GM23338 (cell line): ENCODE results near the gene EDARADD. TPM values are rescaled to one million over a fixed set of nuclear protein-coding genes. Genes with fewer than 3 reads are reported as not detected.

Source experiments
- ATAC-seq: fragments of 200-7000 bp; cut with Tn5 transposase; 3 replicates; pipeline ENCODE4 v1.9.1; 2020
- DNase-seq: peaks from one replicate; pipeline ENCODE4 v3.0.0-alpha.2; 2015; ENCODE audit warnings: low spot score
- H2AFZ ChIP-seq: fragments of 200-600 bp; sonication (generic); 2 replicates; pipeline ENCODE4 v1.8.0; 2016; ENCODE audit warnings: antibody characterized with exemption, mild to moderate bottlenecking, moderate library complexity
- H3F3A ChIP-seq: fragments of 200-600 bp; sonication (generic); replicated peaks from 2 replicates; pipeline ENCODE4 v1.8.0; 2017; ENCODE audit warnings: antibody characterized with exemption, mixed run types, low read depth
- H3K27ac ChIP-seq: fragments of 200-600 bp; sonication (generic); 2 replicates; pipeline ENCODE4 v1.6.1; 2016; ENCODE audit warnings: low read depth
- H3K27me3 ChIP-seq: fragments of 200-600 bp; sonication (generic); 2 replicates; pipeline ENCODE4 v1.8.0; 2016; ENCODE audit warnings: mild to moderate bottlenecking, mixed run types, moderate library complexity; ENCODE audit not compliant: insufficient read depth
- H3K36me3 ChIP-seq: fragments of 200-600 bp; sonication (generic); 2 replicates; pipeline ENCODE4 v1.8.0; 2016; ENCODE audit warnings: mild to moderate bottlenecking; ENCODE audit not compliant: insufficient read depth
- H3K4me1 ChIP-seq: fragments of 200-600 bp; sonication (generic); 2 replicates; pipeline ENCODE4 v1.8.0; 2016; ENCODE audit warnings: mild to moderate bottlenecking, moderate library complexity; ENCODE audit not compliant: insufficient read depth
- H3K4me2 ChIP-seq: fragments of 200-600 bp; sonication (generic); 2 replicates; pipeline ENCODE4 v1.7.1; 2017; ENCODE audit warnings: mixed run types
- H3K4me3 ChIP-seq: fragments of 200-600 bp; sonication (generic); 2 replicates; pipeline ENCODE4 v1.6.1; 2016; ENCODE audit warnings: mixed run types
- H3K79me2 ChIP-seq: fragments of 200-600 bp; sonication (generic); replicated peaks from 2 replicates; pipeline ENCODE4 v1.8.0; 2017; ENCODE audit warnings: mild to moderate bottlenecking; ENCODE audit not compliant: insufficient read depth
- H3K9me2 ChIP-seq: fragments of 200-600 bp; sonication (generic); 2 replicates; pipeline ENCODE4 v1.8.0; 2017; ENCODE audit not compliant: insufficient read depth
- H4K20me1 ChIP-seq: fragments of 200-600 bp; sonication (generic); replicated peaks from 2 replicates; pipeline ENCODE4 v1.8.0; 2017; ENCODE audit warnings: mild to moderate bottlenecking; ENCODE audit not compliant: insufficient read depth
- H3K27ac Mint-ChIP-seq: 2 replicates; pipeline ENCODE4 v1.8.0; 2020; ENCODE audit warnings: inconsistent platforms, mild to moderate bottlenecking, moderate library complexity, mixed read lengths
- H3K27me3 Mint-ChIP-seq: 3 replicates; pipeline ENCODE4 v1.8.0; 2022; ENCODE audit warnings: low read depth, mild to moderate bottlenecking, moderate library complexity, mixed read lengths, inconsistent platforms; ENCODE audit not compliant: insufficient read depth, poor library complexity
- H3K36me3 Mint-ChIP-seq: 3 replicates; pipeline ENCODE4 v1.8.0; 2021; ENCODE audit warnings: low read depth, mild to moderate bottlenecking, inconsistent platforms, moderate library complexity, mixed read lengths
- H3K4me1 Mint-ChIP-seq: 3 replicates; pipeline ENCODE4 v1.8.0; 2020; ENCODE audit warnings: mild to moderate bottlenecking, inconsistent platforms, mixed read lengths
- H3K4me3 Mint-ChIP-seq: 3 replicates; pipeline ENCODE4 v1.8.0; 2021; ENCODE audit warnings: moderate library complexity, mild to moderate bottlenecking, inconsistent platforms, mixed read lengths
- H3K9me3 Mint-ChIP-seq: 3 replicates; pipeline ENCODE4 v1.8.0; 2020; ENCODE audit warnings: moderate library complexity, mild to moderate bottlenecking, inconsistent platforms, mixed read lengths
- CREB1 ChIP-seq: fragments of 250-450 bp; sonication (Bioruptor Pico); IDR thresholded peaks from 2 replicates; pipeline ENCODE4 v1.5.0; 2020; ENCODE audit warnings: low read depth, mild to moderate bottlenecking, moderate library complexity
- CTCF ChIP-seq, 2 experiments: fragments of 200-600 bp in 1 of 2; sonication (generic) in 1 of 2; conservative IDR thresholded peaks; 2 replicates each; pipeline versions ENCODE4 v1.5.1 to v1.6.1; 2016 to 2017; ENCODE audit warnings: antibody characterized with exemption in 2 of 2, low read depth in 2 of 2, mild to moderate bottlenecking in 2 of 2, moderate library complexity in 1 of 2
- ETS1 ChIP-seq: IDR thresholded peaks from 2 replicates; pipeline ENCODE4 v1.6.1; 2016; ENCODE audit warnings: antibody characterized with exemption
- EZH2 ChIP-seq: fragments of 200-600 bp; sonication (generic); IDR thresholded peaks from one replicate; pipeline ENCODE4 v1.8.0; 2017; ENCODE audit warnings: antibody characterized with exemption, mild to moderate bottlenecking, low read depth; ENCODE audit not compliant: unreplicated experiment
- EZH2phosphoT487 ChIP-seq: fragments of 200-600 bp; sonication (generic); IDR thresholded peaks from one replicate; pipeline ENCODE4 v1.8.1; 2018; ENCODE audit warnings: antibody characterized with exemption; ENCODE audit not compliant: unreplicated experiment
- NANOG ChIP-seq: IDR thresholded peaks from 2 replicates; pipeline ENCODE4 v1.6.1; 2016; ENCODE audit warnings: antibody characterized with exemption, borderline replicate concordance
- REST ChIP-seq: IDR thresholded peaks from one replicate; pipeline ENCODE4 v1.6.1; 2018; ENCODE audit warnings: antibody characterized with exemption; ENCODE audit not compliant: unreplicated experiment
- STAT1 ChIP-seq: IDR thresholded peaks from one replicate; pipeline ENCODE4 v1.6.1; 2016; ENCODE audit warnings: antibody characterized with exemption; ENCODE audit not compliant: unreplicated experiment
- ZNF114 ChIP-seq: fragments of 250-450 bp; sonication (Bioruptor Pico); IDR thresholded peaks from 2 replicates; pipeline ENCODE4 v1.5.0; 2020; ENCODE audit warnings: mild to moderate bottlenecking, moderate library complexity
- ZNF331 ChIP-seq: fragments of 250-450 bp; sonication (Bioruptor Pico); IDR thresholded peaks from 2 replicates; pipeline ENCODE4 v1.5.0; 2020; ENCODE audit warnings: low read depth, mild to moderate bottlenecking, moderate library complexity
- ZNF462 ChIP-seq: fragments of 250-450 bp; sonication (Bioruptor Pico); IDR thresholded peaks from 2 replicates; pipeline ENCODE4 v1.5.0; 2020; ENCODE audit warnings: mild to moderate bottlenecking, moderate library complexity
- polyA plus RNA-seq: library from polyadenylated mRNA; unstranded; fragments of >200 nt; fragmentation: Nextera tagmentation; extraction: Ambion mirVana; gene quantifications from 2 replicates; pipeline ENCODE4 v1.2.1, GENCODE V29; 2016
- total RNA-seq: library from RNA; depleted of rRNA; stranded (reverse); fragments of >200 nt; shearing (Covaris generic); gene quantifications from 2 replicates; pipeline ENCODE4 v1.2.3, GENCODE V29; 2014

Gene EDARADD
- total and polyA plus RNA-seq, 2 experiments from 2014 or later, result 3.7 to 4.4 TPM

- H3K4me1 Mint-ChIP-seq, result peaks cover 11% of the 10 kb centered on the region; the same call in 2 of the 3 replicates
- H3F3A ChIP-seq, result no peaks in the 10 kb centered on the region
Observed at GRCh38 chr1:236486356-236487002, 92.4 kb downstream of the EDARADD start.

More at GRCh38 chr1:236486356-236487002, 92.4 kb downstream of the EDARADD start:
- Mint-ChIP-seq H3K27ac (no peak overlapping the region), H3K4me3 (no peak overlapping the region), H3K9me3 (no peaks in the 10 kb centered on the region; the same call in 2 of the 3 replicates), H3K36me3 (peaks cover 15% of the 10 kb centered on the region), H3K27me3 (peaks cover 2% of the 10 kb centered on the region)
- no peaks in the 10 kb centered on the region for H3K79me2 ChIP-seq
- H3K27ac ChIP-seq, result no peak overlapping the region
- H2AFZ ChIP-seq, result no peak overlapping the region
- no peaks in the 10 kb centered on the region for H4K20me1 ChIP-seq
- H3K9me2 ChIP-seq, result 0 out of 2 replicates have a peak, but pooled peaks cover 4% of the 10 kb centered on the region
- ATAC-seq, result no peak
- 0 out of 2 replicates have a peak, but pooled peaks cover 6% of the 10 kb centered on the region for H3K4me1 ChIP-seq
- H3K36me3 ChIP-seq, result no peaks in the 10 kb centered on the region
- TF ChIP-seq ZNF331, result no peak
- no peak for TF ChIP-seq NANOG
- no peak for TF ChIP-seq REST
- TF ChIP-seq ETS1, result no peak
- no peak for TF ChIP-seq CREB1 (CRISPR knock-in tag)
- TF ChIP-seq EZH2, result no peak
- no peak for TF ChIP-seq CTCF (conservative IDR thresholded peaks at IDR 0.05; ENCODE audit: low read depth in 2 of 2)
- no peak for TF ChIP-seq ZNF114 (CRISPR knock-in tag)
- TF ChIP-seq ZNF462 (CRISPR knock-in tag), result no peak
- no peak for TF ChIP-seq STAT1
- no peak for TF ChIP-seq EZH2phosphoT487
- no peaks in the 10 kb centered on the region for H3K27me3 ChIP-seq
- no peak for DNase-seq
- no peak overlapping the region for H3K4me3 ChIP-seq
- H3K4me2 ChIP-seq, result no peak overlapping the region
